GM18519 (cell line): ENCODE measurements around the gene TSSK6.

Experiments
- ATAC-seq: cut with Tn5 transposase; IDR thresholded peaks from one replicate; pipeline ENCODE4 v1.9.1; 2021; ENCODE audit warnings: mild to moderate bottlenecking, moderate library complexity; ENCODE audit not compliant: unreplicated experiment, low FRiP score

TSSK6 gene

DNA sequence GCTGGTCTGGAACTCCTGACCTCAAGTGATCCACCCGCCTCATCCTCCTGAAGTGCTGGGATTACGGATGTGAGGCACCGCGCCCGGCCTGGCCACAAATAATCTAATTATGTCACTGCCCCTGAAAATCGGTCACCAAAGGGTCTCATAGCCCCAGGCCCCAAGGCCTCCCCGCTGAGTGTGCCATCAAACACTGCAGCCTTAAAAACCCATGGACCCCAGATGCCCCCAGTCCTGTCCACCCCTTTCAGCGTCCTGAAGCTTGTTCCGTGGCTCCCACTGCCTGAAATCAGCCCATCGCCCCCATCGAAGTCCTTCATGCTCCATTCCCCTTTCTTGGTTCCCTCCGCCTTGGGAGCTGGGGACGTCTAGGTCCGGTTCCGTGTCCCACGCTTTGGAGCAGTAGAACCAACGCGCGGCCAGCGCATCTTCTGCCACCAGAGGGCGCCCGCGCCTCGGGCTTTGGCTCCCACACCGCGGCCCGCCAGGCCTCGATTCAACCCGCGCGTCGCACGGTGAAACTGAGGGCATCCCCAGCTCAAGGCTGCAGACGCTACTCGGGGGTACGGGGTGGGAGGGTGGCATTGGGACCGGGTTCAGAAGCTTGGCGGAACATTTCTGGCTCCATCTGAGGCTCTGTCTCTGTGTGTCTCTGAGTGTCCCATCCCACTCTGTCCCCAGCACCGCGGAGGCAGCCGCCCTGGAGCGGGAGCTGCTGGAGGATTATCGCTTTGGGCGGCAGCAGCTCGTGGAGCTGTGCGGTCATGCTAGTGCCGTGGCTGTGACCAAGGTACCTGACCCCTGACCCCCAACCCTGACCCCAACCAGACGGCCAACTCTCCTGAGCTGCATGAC, 16.8 kb upstream of the TSSK6 start:
- no peak for ATAC-seq

- no peak for ATAC-seq
Measured at GRCh38 chr19:19530889-19531288, 15.5 kb upstream of the TSSK6 start.

DNA sequence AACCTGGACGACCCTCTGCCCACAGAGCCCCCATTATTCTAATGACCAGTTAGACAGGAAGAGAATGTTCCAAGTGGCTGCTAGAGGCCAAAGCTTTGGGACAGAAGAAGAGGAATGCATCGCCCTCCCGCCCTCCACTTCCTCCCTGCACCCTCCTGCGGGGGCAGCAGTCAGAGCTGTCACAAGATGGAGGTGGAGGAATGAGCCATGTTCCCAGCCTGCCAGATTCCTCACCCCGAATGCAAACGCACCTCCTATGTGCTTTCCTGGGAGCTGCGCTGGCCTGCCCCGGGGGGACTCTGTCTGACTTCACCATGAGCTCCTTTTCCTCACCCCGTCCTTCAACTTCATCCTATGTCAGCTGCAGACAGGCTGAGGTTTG, 15.1 kb upstream of the TSSK6 start:
- ATAC-seq = no peak

- no peak for ATAC-seq
Measured at GRCh38 chr19:19529783-19530422, 14.6 kb upstream of the TSSK6 start.

- ATAC-seq = no peak
Measured at GRCh38 chr19:19528721-19529490, 13.6 kb upstream of the TSSK6 start, which contains the start of gene YJEFN3. Gene YJEFN3 (plus strand): TSS chr19:19528911. CDS start chr19:19528933, 22 bp downstream.

- ATAC-seq = no peak
Measured at GRCh38 chr19:19527674-19528625, 12.6 kb upstream of the TSSK6 start.

DNA sequence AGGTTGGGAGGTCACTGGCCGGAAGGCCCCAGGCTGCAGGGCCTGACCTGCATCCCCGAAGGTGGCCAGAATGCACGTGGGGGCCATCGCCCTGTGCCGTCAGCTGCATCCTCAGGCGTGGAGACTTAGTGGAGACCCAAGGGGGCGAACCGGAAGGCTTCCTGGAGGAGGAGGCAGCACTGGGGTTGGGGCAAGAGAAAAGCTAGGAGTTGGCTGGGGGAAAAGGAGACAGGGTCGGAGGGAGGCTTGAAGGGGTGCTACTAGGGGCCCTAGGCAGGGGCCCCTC, 12.0 kb upstream of the TSSK6 start:
- ATAC-seq = no peak

GRCh38 chr19:19526581-19527370, 11.4 kb upstream of the TSSK6 start:
- ATAC-seq = no peak

DNA sequence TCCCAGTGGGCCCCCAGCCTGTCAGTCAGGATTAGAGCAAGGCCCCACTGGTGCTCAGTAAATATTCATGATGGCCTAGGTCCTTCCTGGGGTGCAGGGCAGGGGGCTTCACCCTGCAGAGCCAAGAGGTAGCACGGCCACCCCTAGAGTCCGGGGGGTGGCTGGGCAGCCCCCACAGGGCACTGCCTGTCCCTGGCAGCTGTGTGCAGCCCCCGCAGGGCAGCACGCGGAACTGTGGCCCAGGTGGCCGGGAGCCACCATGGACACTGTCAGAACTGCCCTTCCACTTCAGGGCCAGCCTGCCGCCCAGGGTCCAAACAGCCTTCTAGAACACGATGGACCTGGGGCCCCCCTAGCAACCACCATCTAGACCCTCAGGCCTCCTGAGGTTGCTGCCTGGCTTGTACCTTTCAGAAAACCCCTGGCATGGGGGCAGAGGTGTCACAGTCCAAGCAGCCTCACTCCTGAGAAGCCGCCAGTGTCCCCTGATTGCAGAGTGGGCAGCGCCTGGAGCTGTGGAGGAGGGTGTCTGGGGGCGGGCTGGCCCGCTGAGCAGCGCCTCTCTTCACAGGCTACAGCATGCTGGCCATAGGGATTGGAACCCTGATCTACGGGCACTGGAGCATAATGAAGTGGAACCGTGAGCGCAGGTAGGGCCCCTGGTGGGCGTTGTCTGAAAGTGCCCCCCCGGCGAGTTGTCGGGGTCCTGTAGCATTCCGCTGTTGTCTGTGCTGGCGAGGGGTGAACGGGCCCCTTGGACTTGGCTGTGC, 10.4 kb upstream of the TSSK6 start:
- no peak for ATAC-seq

DNA sequence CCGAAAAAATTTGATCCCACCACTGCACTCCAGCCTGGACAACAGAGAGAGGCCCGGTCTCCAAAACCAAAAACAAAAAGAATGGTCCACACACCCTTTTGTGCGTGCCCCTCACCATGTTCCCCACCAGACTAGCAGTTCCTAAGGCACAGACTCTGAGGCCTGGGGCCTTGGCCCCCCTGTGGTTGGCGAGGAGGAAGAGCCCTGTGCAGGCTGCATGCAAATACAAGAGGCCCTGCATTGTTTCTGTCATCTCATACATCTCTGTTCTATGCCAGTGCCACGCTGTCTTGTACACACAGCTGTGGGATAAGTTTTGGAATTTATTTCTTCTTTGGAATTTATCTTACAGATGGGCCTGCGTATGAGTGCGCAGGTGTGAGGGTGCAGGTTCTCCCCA, 8.7 kb upstream of the TSSK6 start:
- ATAC-seq = no peak

- no peak for ATAC-seq
Measured at GRCh38 chr19:19523177-19523576, 7.8 kb upstream of the TSSK6 start.

- ATAC-seq = no peak
Measured at GRCh38 chr19:19520989-19521388, 5.6 kb upstream of the TSSK6 start.

GRCh38 chr19:19517235-19517619, 1.9 kb upstream of the TSSK6 start:
- ATAC-seq = no peak

DNA sequence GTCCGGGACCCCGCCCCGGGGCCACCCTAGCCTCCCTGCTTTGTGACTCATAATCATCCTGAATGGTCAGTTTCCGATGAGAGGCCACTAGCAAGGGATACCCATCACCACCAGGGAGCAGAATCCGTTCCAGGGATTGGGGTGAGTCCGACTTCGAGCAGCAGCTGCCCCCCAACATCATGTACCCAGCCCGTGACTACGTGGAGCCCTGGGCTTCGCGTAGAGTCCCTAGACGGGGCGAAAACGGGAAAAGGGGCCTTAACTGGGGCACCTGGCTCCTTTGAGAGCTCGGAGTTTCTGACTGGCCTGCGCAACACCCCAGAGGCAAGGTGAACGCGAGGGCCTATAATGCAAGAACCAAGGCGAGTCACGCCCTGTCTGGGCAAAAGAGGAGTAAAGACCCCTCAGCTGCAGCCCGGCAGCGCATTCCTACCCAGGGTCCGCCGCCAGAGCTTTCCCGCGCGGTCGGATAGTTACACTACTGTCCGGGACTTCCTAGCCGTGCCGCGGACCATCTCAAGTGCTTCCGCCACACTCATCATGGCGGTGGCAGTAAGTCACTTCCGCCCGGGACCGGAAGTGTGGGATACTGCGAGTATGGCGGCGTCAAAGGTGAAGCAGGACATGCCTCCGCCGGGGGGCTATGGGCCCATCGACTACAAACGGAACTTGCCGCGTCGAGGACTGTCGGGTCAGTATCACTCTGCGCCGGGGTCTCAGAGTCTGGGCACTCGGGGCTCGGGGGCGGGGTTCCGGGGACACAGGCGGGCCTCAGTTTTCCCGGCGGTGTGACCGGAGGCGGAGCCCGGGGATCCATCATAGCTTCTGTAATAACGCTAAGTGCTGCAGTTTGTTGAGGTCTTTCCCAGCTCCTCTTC, 533 bp upstream of the TSSK6 start, which contains the start of gene NDUFA13:
Gene NDUFA13 (plus strand): TSS at position 584 of the 878 bp plus-strand sequence. CDS start 14 bp downstream, at position 598.
- ATAC-seq = peak; percentile 84

DNA sequence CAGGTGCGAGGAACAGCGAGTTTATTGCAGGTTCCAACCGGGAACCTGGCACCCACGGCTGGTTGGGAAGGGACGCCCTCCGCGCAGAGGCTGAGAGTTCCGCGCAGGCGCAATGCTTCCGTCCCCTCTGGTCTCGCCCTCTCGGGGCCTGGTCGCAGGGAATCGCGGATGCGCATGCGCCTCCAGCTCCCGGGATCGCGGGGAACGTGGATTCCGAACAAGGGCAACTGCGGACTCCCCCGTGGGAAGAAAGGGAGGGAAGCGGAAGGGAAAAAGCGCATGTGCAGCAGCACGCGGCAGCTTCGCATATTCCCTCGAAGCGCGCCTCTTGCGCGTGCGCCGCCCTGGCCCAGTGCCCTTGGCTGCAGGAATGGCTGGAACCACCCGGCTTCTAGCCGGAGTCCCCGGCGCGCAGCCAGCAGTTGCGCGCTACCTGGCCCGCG, 1.1 kb downstream of the TSSK6 start:
- ATAC-seq = no peak

DNA sequence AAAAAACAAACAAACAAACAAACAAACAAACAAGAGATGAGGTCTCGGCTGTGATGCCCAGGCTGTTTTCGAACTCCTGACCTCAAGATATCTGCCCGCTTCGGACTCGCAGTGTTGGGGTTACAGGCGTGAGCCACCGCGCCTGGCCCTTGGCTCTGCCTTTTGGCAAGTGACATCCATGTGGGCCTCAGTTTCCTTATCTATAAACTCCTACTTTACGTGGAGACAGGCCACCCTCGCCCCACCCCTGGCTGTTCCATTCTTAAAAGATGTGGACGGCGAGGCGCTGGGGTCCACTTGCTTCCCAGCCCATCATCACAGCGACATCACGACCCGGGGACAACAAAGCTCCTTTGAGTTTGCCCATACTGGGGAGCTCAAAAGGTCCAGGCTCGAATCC, 1.7 kb downstream of the TSSK6 start:
- ATAC-seq = no peak

- ATAC-seq = no peak
Measured at GRCh38 chr19:19510432-19510831, 4.9 kb downstream of the TSSK6 start.

- no peak for ATAC-seq
Measured at GRCh38 chr19:19508217-19508616, 7.1 kb downstream of the TSSK6 start.
